ENCODE data around the gene MAP4K2. TPM values are rescaled to one million over a fixed set of nuclear protein-coding genes. Genes with fewer than 3 reads are reported as not detected.

Gene MAP4K2
- total and polyA plus RNA-seq, 2 of the 13 experiments (the other 11 are each of a cell fraction or from before 2014, with no cell fraction given): 8.3 to 17.6 TPM

DNA sequence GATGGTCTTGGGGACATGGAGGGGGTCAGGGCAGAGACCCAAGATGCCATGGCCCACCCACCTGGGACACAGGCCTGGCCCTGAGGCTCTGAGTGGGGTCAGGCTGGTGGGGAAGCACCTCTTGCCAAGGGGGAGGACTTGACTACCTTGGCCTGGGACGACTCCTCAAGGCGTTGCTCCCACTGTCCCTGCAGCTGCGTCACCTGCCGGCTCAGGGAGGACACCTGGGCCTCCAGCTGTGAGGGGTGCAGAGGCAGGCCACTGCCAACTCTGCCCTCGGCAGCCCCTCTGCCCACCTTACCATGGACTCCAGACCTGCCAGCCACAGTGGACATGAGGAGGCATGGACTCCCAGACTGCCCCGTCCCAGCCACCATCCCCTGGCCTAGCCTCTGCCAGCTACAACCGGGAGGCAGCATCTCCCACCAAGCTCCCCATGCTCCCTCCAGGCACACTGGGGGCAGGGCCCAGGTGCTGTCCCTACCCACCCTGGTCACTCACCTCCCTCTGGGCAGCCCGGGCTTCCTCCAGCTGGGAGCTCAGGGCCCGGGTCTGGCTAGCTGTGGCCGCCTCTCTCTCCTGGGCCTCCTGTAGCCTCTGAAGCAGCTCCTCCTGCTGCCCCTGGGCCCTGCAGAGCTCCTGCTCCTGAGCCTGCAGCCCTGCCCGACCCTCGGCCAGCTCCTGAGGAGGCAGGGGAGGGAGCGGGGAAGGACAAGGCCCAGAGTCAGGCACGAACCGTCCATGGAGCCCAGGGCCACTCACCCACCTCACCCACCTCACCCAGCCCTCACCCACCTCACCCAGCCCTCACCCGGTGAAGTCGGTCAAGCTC is 32.8 kb upstream of the MAP4K2 start:
- no peaks in the 10 kb centered on the region for H3K4me1 ChIP-seq (ENCODE audit: insufficient read depth, low read length)
- no peak for ATAC-seq
- FAIRE-seq: no peak
- H3K79me2 ChIP-seq (ENCODE audit: insufficient read depth, low read length): no peaks in the 10 kb centered on the region
- POLR2A ChIA-PET: no interaction called here
- no peaks in the 10 kb centered on the region for H4K20me1 ChIP-seq (ENCODE audit: insufficient read depth, low read length)
- TF ChIP-seq SOX6 (IDR thresholded peaks at IDR 0.05): no peak
- TF ChIP-seq SOX6 (CRISPR knock-in tag; IDR thresholded peaks at IDR 0.05): no peak
- TF ChIP-seq, protein P1, sequence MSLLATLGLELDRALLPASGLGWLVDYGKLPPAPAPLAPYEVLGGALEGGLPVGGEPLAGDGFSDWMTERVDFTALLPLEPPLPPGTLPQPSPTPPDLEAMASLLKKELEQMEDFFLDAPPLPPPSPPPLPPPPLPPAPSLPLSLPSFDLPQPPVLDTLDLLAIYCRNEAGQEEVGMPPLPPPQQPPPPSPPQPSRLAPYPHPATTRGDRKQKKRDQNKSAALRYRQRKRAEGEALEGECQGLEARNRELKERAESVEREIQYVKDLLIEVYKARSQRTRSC (CRISPR knock-in tag; IDR thresholded peaks at IDR 0.05; ENCODE audit: low read depth): no peak
- TF ChIP-seq KLF12 (CRISPR knock-in tag; IDR thresholded peaks at IDR 0.05; ENCODE audit: borderline replicate concordance): no peak
- TF ChIP-seq HNRNPLL (IDR thresholded peaks at IDR 0.05; ENCODE audit: low read depth, low read length, poor library complexity, severe bottlenecking): peak; percentile 11
- no peak for TF ChIP-seq ZNF333 (CRISPR knock-in tag; IDR thresholded peaks at IDR 0.05; ENCODE audit: borderline replicate concordance)
- TF ChIP-seq ZBTB25 (CRISPR knock-in tag; IDR thresholded peaks at IDR 0.05): no peak
- no peak for TF ChIP-seq CBX1 (IDR thresholded peaks at IDR 0.05; ENCODE audit: low read depth)
- no peak for TF ChIP-seq ZNF660 (CRISPR knock-in tag; IDR thresholded peaks at IDR 0.05; ENCODE audit: borderline replicate concordance, low read depth)
- in situ Hi-C loops (cut with HindIII; ENCODE audit: extremely low pct_ligation_motif_present, low pct_unique_long_range_greater_than_20kb): no loop called here
- H3K9me3 ChIP-seq (ENCODE audit: low read length): no peaks in the 10 kb centered on the region
- H3K9ac ChIP-seq (ENCODE audit: insufficient read depth, low read depth, low read length): no peak overlapping the region
- CTCF ChIA-PET (ENCODE audit: low intra/inter-chr PET ratio, low total read pairs): no interaction called here
- no peak for DNase-seq (ENCODE audit: low spot score)
- no peaks in the 10 kb centered on the region; a peak in 1 of 5 replicates for H3K27me3 ChIP-seq (ENCODE audit: control insufficient read depth in 1 of 2, insufficient read depth in 2 of 2, low read length in 2 of 2)
- no peak overlapping the region for H3K4me3 ChIP-seq (replicated peaks in 1 of 3; ENCODE audit: insufficient read depth in 1 of 3, low read depth in 2 of 3, low read length in 3 of 3)
- no peaks in the 10 kb centered on the region for H3K36me3 ChIP-seq (replicated peaks in 1 of 2; ENCODE audit: control insufficient read depth in 1 of 2, insufficient read depth in 2 of 2, low read length in 2 of 2)
- BruUV-seq (replicated peaks): no TSS peak
- no peak overlapping the region for H3K27ac ChIP-seq (ENCODE audit: extremely low read length, insufficient read depth, low read length)
- H3K4me2 ChIP-seq (ENCODE audit: low read depth, low read length): no peak overlapping the region
- intact Hi-C loops (cut with micrococcal nuclease; ENCODE audit: unreplicated experiment): no loop called here
- no peak overlapping the region for H2AFZ ChIP-seq (ENCODE audit: low read length)
- WGBS (ENCODE audit: low lambda C conversion rate): 90% methylated on average over 5 of the region's 17 CpGs
